ENCODE results near the gene UGT1A5.
"Not testable (repeated sequence)": the region's sequence is repeated elsewhere in the genome, so short reads cannot be mapped to it uniquely, and the experiment has no call there.

UGT1A5 gene

DNA sequence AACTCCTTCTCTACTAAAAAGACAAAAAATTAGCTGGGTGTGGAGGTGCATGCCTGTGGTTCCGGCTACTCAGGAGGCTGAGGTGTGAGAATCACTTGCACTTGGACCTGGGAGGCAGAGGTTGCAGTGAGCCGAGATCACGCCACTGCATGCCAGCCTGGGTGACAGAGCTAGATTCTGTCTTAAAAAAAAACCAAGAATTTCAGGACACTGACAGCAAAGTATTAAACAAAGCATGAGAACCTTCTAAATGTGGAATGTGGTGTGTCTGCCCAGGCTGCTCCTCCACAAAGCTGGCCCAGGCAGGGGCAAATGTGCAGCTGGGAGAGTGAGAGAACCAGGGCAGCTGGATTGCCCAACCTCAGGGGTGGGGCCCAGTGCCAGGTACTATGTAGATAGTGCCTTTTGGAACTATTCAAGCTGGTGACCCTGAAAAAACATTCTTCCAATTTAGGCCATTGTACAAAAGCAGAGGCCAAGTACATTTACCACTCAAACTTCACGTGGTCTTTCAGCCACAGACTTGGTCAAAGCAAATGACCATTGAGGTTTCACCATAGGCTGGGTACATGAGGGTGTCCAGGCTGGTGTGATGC, 6.7 kb upstream of the UGT1A5 start:
- Histone ChIP-seq H3K4me1 (peaks cover 25% of the 10 kb centered on the region), H3K36me3 (replicated peaks) (no peaks in the 10 kb centered on the region)
- in situ Hi-C loops (cut with MboI; ENCODE audit: low sequenced_read_pairs), result no loop called here

DNA sequence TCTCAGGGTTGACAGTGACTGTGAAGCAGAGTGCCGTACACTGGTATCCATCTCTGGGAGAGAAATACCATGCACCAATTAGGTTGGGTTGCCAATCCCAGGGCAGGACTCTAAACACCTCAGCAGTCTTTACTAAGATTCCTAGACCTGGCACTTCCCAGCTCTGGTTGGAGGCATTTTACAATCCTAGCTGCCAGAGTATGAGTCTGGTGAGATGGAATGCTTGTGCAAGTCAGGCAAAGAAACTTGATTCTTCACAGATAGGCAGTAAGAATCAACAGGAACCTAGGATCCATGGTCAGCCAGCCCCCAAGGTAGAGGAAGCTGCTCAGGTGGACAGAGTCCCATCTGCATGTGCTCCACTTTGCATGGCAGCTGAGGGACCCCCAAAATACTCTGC, 6.0 kb upstream of the UGT1A5 start:
- DNase-seq (ENCODE audit: low spot score in 2 of 2), result no peak
- Histone ChIP-seq H3K36me3 (replicated peaks) (no peaks in the 10 kb centered on the region), H3K27me3 (ENCODE audit: low read depth) (no peaks in the 10 kb centered on the region), H3K9me3 (no peaks in the 10 kb centered on the region), H3K4me3 (no peak overlapping the region), H3K4me1 (peaks cover 30% of the 10 kb centered on the region)
- in situ Hi-C loops (cut with MboI; ENCODE audit: low sequenced_read_pairs), result no loop called here

More for the DNA sequence above, 6.7 kb upstream of the UGT1A5 start:
- no peaks in the 10 kb centered on the region for H3K9me3 ChIP-seq
- H3K27me3 ChIP-seq (ENCODE audit: low read depth), result no peaks in the 10 kb centered on the region
- no peak for DNase-seq (ENCODE audit: low spot score in 2 of 2)
- no peak overlapping the region for H3K4me3 ChIP-seq

DNA sequence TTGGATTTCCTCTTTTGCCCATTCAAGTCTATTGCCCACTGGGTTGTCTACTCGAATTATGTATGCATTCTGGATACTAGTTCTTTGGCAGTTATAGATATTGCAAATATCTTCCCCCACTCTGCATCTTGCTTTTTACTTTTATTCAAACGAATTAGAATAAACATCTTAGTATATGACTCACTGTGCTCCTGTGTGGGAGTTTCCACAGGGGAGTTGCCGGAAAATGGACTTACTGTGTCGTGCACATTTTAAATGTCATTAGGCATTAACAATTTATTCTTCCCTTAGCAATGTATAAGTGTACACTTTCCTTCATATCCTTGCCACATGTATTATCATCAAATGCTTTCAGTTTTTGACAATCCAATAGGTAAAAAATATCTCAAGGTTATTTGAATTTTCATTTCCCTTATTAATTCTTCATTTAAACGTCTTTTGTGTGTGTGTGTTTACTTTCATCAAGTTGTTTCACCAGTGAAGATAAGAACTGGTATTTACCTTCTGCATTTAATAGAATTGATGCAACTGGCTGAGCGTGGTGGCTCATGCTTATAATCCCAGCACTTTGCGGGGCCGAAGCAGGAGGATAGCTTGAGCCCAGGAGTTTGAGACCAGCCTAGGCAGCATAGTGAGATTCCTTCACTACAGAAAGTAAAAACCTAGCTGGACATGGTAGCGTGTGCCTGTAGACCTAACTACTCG, 4.6 kb upstream of the UGT1A5 start:
- Histone ChIP-seq H3K4me1 (peaks cover 23% of the 10 kb centered on the region), H3K4me3 (no peak overlapping the region), H3K9me3 (no peaks in the 10 kb centered on the region), H3K36me3 (replicated peaks) (no peaks in the 10 kb centered on the region), H3K27me3 (ENCODE audit: low read depth) (no peaks in the 10 kb centered on the region)
- DNase-seq (ENCODE audit: low spot score in 2 of 2), result no peak
- in situ Hi-C loops (cut with MboI; ENCODE audit: low sequenced_read_pairs), result no loop called here

DNA sequence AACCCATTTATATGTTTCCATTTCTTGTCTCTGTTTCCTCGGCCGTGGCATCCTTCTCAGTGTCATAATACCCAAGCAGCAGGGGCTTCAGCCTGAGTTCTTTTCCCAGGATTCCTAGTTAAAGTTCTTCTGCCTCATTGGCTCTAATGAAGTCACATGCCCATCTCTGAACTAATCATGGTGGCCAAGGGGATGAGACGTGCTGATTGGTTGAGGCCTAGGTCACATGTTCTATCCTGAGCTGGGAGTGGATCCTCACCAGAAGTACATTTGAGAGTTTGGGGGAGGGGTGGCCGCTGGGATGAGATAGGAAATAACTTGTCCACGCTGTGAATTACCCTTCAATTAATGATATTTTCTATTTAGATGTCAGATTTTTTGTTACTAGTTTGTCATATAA, 3.8 kb upstream of the UGT1A5 start:
- in situ Hi-C loops (cut with MboI; ENCODE audit: low sequenced_read_pairs), result no loop called here
- Histone ChIP-seq H3K4me3 (no peak overlapping the region), H3K4me1 (peaks cover 23% of the 10 kb centered on the region), H3K9me3 (no peaks in the 10 kb centered on the region), H3K27me3 (ENCODE audit: low read depth) (no peaks in the 10 kb centered on the region), H3K36me3 (replicated peaks) (no peaks in the 10 kb centered on the region)
- no peak for DNase-seq (ENCODE audit: low spot score in 2 of 2)

DNA sequence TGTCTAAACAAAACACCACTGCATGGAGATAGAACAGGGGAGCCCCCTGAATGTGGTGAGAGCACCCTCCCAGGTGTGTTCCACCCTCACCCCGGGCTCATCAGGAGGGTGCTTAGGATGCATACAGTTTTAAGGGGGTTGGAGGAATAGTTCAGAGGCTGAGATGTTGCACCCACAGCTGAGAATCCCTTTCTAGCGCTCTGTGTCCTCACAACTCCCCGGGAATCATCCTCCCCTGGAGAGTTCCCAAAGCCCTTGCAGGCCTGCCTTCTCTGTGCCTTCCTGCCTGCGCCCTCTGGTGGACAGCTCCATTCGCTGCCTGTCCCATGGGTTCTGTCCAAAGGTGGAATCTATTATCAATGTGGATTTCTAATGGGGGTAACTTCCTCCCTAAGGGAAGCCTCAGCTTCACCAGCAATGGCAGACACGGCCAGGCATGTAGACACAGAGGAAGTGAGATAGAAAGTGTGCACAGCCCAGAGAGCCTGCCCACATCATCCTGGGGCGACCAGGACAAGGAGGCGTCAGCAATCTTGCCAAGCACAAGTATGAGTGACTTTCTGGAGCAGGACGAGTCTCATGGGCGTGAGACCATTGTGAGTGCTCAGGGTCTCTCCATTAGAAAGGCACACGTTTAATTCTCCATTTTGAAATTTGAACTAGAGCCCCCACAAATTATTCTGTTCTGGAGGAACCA, 1.2 kb upstream of the UGT1A5 start:
- H3K4me1 ChIP-seq, result peaks cover 23% of the 10 kb centered on the region
- in situ Hi-C loops (cut with MboI; ENCODE audit: low sequenced_read_pairs), result loop anchor here (10.0 kb wide), 1 partner anchor 227 kb away; no protein-coding TSS in a partner anchor
- DNase-seq (ENCODE audit: low spot score in 2 of 2), result peak; percentile 87 to 96
- H3K36me3 ChIP-seq (replicated peaks), result no peaks in the 10 kb centered on the region
- no peak overlapping the region for H3K4me3 ChIP-seq
- H3K27me3 ChIP-seq (ENCODE audit: low read depth), result no peaks in the 10 kb centered on the region
- no peaks in the 10 kb centered on the region for H3K9me3 ChIP-seq

DNA sequence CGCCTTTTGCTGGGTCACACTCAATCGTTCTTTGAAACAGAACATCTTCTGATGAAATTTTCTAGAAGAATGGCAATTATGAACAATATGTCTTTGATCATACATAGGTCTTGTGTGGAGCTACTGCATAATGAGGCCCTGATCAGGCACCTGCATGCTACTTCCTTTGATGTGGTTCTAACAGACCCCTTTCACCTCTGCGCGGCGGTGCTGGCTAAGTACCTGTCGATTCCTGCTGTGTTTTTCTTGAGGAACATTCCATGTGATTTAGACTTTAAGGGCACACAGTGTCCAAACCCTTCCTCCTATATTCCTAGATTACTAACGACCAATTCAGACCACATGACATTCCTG, 532 bp downstream of the UGT1A5 start:
- Histone ChIP-seq H3K36me3 (replicated peaks) (no peaks in the 10 kb centered on the region), H3K4me1 (peaks cover 20% of the 10 kb centered on the region), H3K27me3 (ENCODE audit: low read depth) (no peaks in the 10 kb centered on the region), H3K4me3 (no peak overlapping the region), H3K9me3 (no peaks in the 10 kb centered on the region)
- in situ Hi-C loops (cut with MboI; ENCODE audit: low sequenced_read_pairs), result loop anchor here (10.0 kb wide), 1 partner anchor 228 kb away; no protein-coding TSS in a partner anchor
- no peak for DNase-seq (ENCODE audit: low spot score in 2 of 2)

DNA sequence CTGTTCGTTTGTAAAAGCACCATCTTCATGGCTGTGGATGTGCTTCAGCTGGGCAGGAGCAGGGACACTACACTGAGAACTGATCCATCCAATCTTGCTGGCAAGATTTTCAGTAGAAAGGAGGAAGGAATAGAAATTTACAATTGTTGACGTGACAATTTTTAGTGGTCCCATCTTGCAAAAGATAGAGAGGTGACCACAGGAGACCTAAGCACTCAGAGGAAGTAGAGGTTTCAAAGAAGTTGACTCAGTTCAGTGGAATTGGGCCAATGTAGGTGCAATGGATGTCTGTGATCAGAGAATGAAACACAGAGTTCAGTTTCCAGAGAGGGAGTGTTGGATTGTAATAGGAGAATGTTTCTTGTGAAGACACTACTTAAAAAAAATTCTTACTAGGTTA, 1.4 kb downstream of the UGT1A5 start:
- H3K27me3 ChIP-seq (ENCODE audit: low read depth), result no peaks in the 10 kb centered on the region
- no peaks in the 10 kb centered on the region for H3K36me3 ChIP-seq (replicated peaks)
- in situ Hi-C loops (cut with MboI; ENCODE audit: low sequenced_read_pairs), result loop anchor here (10.0 kb wide), 1 partner anchor 229 kb away; no protein-coding TSS in a partner anchor
- no peak overlapping the region for H3K4me3 ChIP-seq
- peaks cover 17% of the 10 kb centered on the region for H3K4me1 ChIP-seq
- no peak for DNase-seq (ENCODE audit: low spot score in 2 of 2)
- no peaks in the 10 kb centered on the region for H3K9me3 ChIP-seq

DNA sequence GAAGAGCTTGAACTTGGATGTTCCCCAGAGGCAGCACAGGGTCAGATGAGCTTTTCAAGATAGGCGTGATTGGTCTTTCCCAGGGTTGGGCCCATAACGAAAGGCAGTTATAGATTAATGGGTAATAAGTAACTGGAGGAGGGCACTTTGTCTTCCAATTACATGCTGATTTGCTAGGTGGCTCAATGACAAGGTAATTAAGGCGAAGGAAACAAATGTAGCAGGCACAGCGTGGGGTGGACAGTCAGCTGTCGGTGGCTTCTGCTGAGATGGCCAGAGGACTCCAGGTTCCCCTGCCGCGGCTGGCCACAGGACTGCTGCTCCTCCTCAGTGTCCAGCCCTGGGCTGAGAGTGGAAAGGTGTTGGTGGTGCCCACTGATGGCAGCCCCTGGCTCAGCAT, 5.8 kb downstream of the UGT1A5 start, which contains the start of gene UGT1A4:
TSS of gene UGT1A4 (plus strand) at position 185 of the 400 bp plus-strand sequence. CDS start at position 270, 85 bp downstream.
- Histone ChIP-seq H3K4me3 (no peak within 1 kb of the TSS), H3K36me3 (replicated peaks) (no peaks in the 10 kb centered on the region), H3K4me1 (peaks cover 4% of the 10 kb centered on the region; the same call in 1 of the 2 replicates), H3K27me3 (ENCODE audit: low read depth) (no peaks in the 10 kb centered on the region), H3K9me3 (no peaks in the 10 kb centered on the region; the same call in 1 of the 2 replicates)
- no peak for DNase-seq (ENCODE audit: low spot score in 2 of 2)
- in situ Hi-C loops (cut with MboI; ENCODE audit: low sequenced_read_pairs), result loop anchor here (10.0 kb wide), 1 partner anchor 234 kb away; no protein-coding TSS in a partner anchor

DNA sequence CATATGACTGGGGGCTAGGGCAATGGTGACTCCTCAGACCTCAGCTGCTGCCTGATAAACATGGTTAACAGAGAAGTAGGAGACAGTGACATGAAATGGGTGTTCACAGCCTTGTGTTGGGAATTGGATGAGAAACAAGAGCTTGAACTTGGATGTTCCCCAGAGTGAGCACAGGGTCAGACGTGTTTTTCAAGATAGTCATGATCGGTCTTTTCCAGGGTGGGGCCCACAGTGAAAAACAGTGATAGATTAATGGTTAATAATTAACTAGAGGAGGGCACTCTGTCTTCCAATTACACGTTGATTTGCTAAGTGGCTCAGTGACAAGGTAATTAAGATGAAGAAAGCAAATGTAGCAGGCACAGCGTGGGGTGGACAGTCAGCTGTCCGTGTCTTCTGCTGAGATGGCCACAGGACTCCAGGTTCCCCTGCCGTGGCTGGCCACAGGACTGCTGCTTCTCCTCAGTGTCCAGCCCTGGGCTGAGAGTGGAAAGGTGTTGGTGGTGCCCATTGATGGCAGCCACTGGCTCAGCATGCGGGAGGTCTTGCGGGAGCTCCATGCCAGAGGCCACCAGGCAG, 16.1 kb downstream of the UGT1A5 start, which contains the start of gene UGT1A3:
TSS of gene UGT1A3 (plus strand) at position 320 of the 579 bp plus-strand sequence. CDS start at position 405, 85 bp downstream.
- H3K4me1 ChIP-seq, result no peaks in the 10 kb centered on the region
- DNase-seq (ENCODE audit: low spot score in 2 of 2), result no peak
- no peaks in the 10 kb centered on the region for H3K36me3 ChIP-seq (replicated peaks)
- H3K9me3 ChIP-seq, result no peaks in the 10 kb centered on the region
- in situ Hi-C loops (cut with MboI; ENCODE audit: low sequenced_read_pairs), result no loop called here
- no peak within 1 kb of the TSS for H3K4me3 ChIP-seq
- H3K27me3 ChIP-seq (ENCODE audit: low read depth), result no peaks in the 10 kb centered on the region

DNA sequence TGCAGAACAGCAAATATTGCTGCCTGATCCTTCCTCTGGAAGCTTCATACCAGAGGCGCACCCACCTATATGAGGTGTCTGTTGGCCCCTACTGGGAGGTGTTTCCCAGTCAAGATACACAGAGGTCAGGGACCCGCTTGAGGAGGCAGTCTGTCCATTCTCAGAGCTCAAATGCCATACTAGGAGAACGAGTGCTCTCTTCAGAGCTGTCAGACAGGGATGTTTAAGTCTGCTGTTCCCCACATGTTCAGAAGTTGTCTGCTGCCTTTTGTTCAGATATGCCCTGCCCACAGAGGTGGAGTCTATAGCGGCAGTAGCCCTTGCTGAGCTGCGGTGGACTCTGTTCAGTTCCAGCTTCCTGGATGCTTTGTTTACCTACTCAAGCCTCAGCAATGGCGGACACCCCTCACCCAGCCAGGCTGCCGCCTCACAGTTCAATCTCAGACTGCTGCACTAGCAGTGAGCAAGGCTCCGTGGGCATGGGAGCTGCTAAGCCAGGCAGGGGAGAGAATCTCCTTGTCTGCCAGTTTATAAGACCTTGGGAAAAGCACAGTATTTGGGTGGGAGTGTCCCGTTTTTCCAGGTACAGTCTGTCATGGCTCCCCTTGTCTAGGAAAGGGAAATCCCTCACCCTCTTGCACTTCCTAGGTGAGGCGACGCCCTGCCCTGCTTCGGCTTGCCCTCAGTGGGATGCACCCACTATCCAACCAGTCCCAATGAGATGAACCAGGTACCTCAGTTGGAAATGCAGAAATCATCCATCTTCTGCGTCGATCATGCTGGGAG, 24.4 kb downstream of the UGT1A5 start:
- H3K36me3 ChIP-seq (replicated peaks); in situ Hi-C loops (cut with MboI; ENCODE audit: low sequenced_read_pairs); DNase-seq (ENCODE audit: low spot score in 2 of 2); H3K9me3 ChIP-seq; H3K4me1 ChIP-seq; H3K27me3 ChIP-seq (ENCODE audit: low read depth); H3K4me3 ChIP-seq: not testable (repeated sequence)

DNA sequence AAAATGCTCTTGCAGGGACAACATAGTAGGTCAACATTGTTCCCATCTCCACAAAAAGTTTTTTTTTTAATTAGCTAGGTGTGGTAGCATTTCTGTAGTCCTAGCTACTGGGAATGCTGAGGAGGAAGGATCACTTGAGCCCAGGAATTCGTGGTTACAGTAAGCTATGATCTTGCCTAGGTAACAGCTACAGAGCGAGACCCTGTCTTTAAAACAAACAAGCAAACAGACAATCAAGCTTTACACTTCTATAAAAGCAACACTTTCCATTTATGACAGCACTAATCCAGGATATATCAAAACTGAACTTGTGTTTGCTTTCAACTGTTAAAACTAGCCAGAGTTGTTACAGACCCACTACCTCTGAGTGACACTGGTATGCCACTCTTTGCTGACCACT, 28.2 kb downstream of the UGT1A5 start:
- DNase-seq (ENCODE audit: low spot score in 2 of 2), result no peak
- Histone ChIP-seq H3K4me3 (no peak overlapping the region), H3K36me3 (replicated peaks) (no peaks in the 10 kb centered on the region), H3K9me3 (no peaks in the 10 kb centered on the region), H3K27me3 (ENCODE audit: low read depth) (no peaks in the 10 kb centered on the region), H3K4me1 (no peaks in the 10 kb centered on the region)
- in situ Hi-C loops (cut with MboI; ENCODE audit: low sequenced_read_pairs), result no loop called here

DNA sequence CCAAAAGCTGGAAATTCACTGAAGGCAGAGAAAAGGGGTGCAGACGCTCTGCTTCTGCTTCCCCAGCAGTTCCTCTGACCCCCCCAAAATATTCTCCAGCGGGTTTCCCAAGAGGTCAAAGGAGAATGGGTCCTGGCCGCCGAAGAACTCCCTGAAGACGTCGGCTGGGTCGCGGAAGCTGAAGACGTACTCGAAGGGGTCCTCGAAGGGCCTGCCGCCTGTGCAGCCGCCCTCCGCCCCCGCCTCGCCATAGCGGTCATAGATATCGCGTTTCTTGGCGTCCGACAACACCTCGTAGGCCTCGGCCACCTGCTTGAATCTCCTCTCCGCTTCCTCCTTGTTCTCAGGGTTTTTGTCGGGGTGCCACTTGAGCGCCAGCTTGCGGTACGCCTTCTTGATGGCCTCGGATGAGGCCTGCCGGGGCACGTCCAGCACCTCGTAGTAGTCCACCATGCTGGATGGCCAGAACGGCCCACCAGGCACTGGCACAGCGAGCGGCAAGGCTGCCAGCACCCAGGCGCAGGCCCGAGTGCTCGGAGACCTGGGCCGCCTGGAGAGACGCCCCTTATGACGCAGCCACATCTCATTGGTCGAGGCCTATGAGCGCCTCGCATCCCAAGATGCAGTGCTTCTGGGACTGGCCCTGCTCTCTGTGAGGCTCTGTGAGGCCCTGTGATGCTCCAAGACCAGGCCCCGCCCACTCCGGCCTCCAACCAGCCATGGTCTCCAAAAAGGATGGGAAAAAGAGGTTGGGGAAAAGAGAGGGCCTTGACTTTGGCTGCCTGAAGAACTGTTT, 31.0 kb downstream of the UGT1A5 start:
- Histone ChIP-seq H3K4me1 (no peaks in the 10 kb centered on the region), H3K27me3 (ENCODE audit: low read depth) (no peaks in the 10 kb centered on the region), H3K4me3 (no peak overlapping the region), H3K9me3 (no peaks in the 10 kb centered on the region), H3K36me3 (replicated peaks) (no peaks in the 10 kb centered on the region)
- DNase-seq (ENCODE audit: low spot score in 2 of 2), result no peak
- in situ Hi-C loops (cut with MboI; ENCODE audit: low sequenced_read_pairs), result no loop called here

Data from HAP-1 (cell line).